ENCODE results near the gene MRPL51.

MRPL51 gene

DNA sequence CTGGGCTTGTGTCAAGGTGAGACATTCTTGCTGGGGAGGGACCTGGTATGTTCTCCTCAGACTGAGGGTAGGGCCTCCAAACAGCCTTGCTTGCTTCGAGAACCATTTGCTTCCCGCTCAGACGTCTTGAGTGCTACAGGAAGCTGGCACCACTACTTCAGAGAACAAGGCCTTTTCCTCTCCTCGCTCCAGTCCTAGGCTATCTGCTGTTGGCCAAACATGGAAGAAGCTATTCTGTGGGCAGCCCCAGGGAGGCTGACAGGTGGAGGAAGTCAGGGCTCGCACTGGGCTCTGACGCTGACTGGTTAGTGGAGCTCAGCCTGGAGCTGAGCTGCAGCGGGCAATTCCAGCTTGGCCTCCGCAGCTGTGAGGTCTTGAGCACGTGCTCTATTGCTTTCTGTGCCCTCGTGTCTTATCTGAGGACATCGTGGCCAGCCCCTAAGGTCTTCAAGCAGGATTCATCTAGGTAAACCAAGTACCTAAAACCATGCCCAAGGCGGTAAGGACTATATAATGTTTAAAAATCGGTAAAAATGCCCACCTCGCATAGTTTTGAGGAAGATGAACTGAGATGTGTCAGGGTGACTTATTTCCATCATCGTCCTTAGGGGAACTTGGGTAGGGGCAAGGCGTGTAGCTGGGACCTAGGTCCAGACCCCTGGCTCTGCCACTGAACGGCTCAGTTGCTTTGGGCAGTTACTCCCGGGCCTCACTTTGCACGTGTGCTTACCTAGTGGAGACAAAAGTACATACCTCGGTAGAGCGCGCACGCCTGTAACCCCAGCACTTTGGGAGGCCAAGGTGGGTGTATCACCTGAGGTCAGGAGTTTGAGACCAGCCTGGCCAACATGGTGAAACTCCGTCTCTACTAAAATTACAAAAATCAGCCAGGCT is 45.6 kb upstream of the MRPL51 start:
- DNase-seq (ENCODE audit: low spot score) = no peak
- no peak for TF ChIP-seq CTCF (IDR thresholded peaks at IDR 0.05; ENCODE audit: extremely low read depth, insufficient read depth, missing control alignments)
- in situ Hi-C loops (cut with MboI; ENCODE audit: low pct_unique_long_range_greater_than_20kb, low sequenced_read_pairs, unreplicated experiment) = loop anchor here (10.0 kb wide), 1 partner anchor 114 kb away; no protein-coding TSS in a partner anchor

- in situ Hi-C loops (cut with MboI; ENCODE audit: low pct_unique_long_range_greater_than_20kb, low sequenced_read_pairs, unreplicated experiment) = loop anchor here (10.0 kb wide), 1 partner anchor 113 kb away; no protein-coding TSS in a partner anchor
Observed at GRCh38 chr12:6537580-6538419, 44.7 kb upstream of the MRPL51 start.

DNA sequence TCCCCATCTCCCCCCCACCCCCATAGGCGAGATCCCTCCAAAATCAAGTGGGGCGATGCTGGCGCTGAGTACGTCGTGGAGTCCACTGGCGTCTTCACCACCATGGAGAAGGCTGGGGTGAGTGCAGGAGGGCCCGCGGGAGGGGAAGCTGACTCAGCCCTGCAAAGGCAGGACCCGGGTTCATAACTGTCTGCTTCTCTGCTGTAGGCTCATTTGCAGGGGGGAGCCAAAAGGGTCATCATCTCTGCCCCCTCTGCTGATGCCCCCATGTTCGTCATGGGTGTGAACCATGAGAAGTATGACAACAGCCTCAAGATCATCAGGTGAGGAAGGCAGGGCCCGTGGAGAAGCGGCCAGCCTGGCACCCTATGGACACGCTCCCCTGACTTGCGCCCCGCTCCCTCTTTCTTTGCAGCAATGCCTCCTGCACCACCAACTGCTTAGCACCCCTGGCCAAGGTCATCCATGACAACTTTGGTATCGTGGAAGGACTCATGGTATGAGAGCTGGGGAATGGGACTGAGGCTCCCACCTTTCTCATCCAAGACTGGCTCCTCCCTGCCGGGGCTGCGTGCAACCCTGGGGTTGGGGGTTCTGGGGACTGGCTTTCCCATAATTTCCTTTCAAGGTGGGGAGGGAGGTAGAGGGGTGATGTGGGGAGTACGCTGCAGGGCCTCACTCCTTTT is 44.0 kb upstream of the MRPL51 start:
- in situ Hi-C loops (cut with MboI; ENCODE audit: low pct_unique_long_range_greater_than_20kb, low sequenced_read_pairs, unreplicated experiment) = loop anchor here (10.0 kb wide), 1 partner anchor 112 kb away; no protein-coding TSS in a partner anchor
- TF ChIP-seq CTCF (IDR thresholded peaks at IDR 0.05; ENCODE audit: extremely low read depth, insufficient read depth, missing control alignments) = no peak
- no peak for DNase-seq (ENCODE audit: low spot score)

More at GRCh38 chr12:6537580-6538419, 44.7 kb upstream of the MRPL51 start:
- TF ChIP-seq CTCF (IDR thresholded peaks at IDR 0.05; ENCODE audit: extremely low read depth, insufficient read depth, missing control alignments) = peak; percentile 80
- DNase-seq (ENCODE audit: low spot score) = peak; percentile 75

GRCh38 chr12:6535960-6536847 is 43.1 kb upstream of the MRPL51 start:
- in situ Hi-C loops (cut with MboI; ENCODE audit: low pct_unique_long_range_greater_than_20kb, low sequenced_read_pairs, unreplicated experiment) = loop anchor here (10.0 kb wide), 1 partner anchor 111 kb away; no protein-coding TSS in a partner anchor
- no peak for DNase-seq (ENCODE audit: low spot score)
- no peak for TF ChIP-seq CTCF (IDR thresholded peaks at IDR 0.05; ENCODE audit: extremely low read depth, insufficient read depth, missing control alignments)

DNA sequence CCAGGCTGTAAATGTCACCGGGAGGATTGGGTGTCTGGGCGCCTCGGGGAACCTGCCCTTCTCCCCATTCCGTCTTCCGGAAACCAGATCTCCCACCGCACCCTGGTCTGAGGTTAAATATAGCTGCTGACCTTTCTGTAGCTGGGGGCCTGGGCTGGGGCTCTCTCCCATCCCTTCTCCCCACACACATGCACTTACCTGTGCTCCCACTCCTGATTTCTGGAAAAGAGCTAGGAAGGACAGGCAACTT is 42.6 kb upstream of the MRPL51 start:
- TF ChIP-seq CTCF (IDR thresholded peaks at IDR 0.05; ENCODE audit: extremely low read depth, insufficient read depth, missing control alignments) = no peak
- in situ Hi-C loops (cut with MboI; ENCODE audit: low pct_unique_long_range_greater_than_20kb, low sequenced_read_pairs, unreplicated experiment) = loop anchor here (10.0 kb wide), 1 partner anchor 111 kb away; no protein-coding TSS in a partner anchor
- DNase-seq (ENCODE audit: low spot score) = no peak
